Measurements from ENCODE around the gene RCAN2. TPM values are rescaled to one million over a fixed set of nuclear protein-coding genes. Genes with fewer than 3 reads are reported as not detected.

Gene RCAN2
- total RNA-seq, 1 experiment from 2014 or later = not detected

- no peak for TF ChIP-seq CTCF (IDR thresholded peaks at IDR 0.05; ENCODE audit: insufficient read depth in 1 of 2, low read depth in 1 of 2, low read length in 1 of 2, severe bottlenecking in 1 of 2, unreplicated experiment in 1 of 2)
- POLR2A ChIA-PET = no interaction called here
- no peaks in the 10 kb centered on the region for H3K9me3 Mint-ChIP-seq (ENCODE audit: unreplicated experiment)
- no peak overlapping the region for H3K27ac Mint-ChIP-seq (ENCODE audit: unreplicated experiment)
- Histone ChIP-seq H3K4me3 (ENCODE audit: low read depth, low read length) (no peak overlapping the region), H3K36me3 (ENCODE audit: control insufficient read depth, insufficient read depth, low read length) (no peaks in the 10 kb centered on the region), H3K4me1 (no peaks in the 10 kb centered on the region), H3K27me3 (replicated peaks; ENCODE audit: control insufficient read depth, insufficient read depth, low read length) (no peaks in the 10 kb centered on the region), H3K9me3 (no peaks in the 10 kb centered on the region)
- H3K27me3 Mint-ChIP-seq (ENCODE audit: insufficient read depth, unreplicated experiment) = peaks cover 4% of the 10 kb centered on the region
- BruUV-seq (replicated peaks) = no TSS peak
- H3K36me3 Mint-ChIP-seq (ENCODE audit: insufficient read depth, unreplicated experiment) = no peaks in the 10 kb centered on the region
- no peak for DNase-seq
- CTCF ChIA-PET = no interaction called here
- intact Hi-C loops (cut with micrococcal nuclease; ENCODE audit: unreplicated experiment) = no loop called here
- H3K4me3 Mint-ChIP-seq (ENCODE audit: unreplicated experiment) = no peak overlapping the region
- no peaks in the 10 kb centered on the region for H3K4me1 Mint-ChIP-seq (ENCODE audit: low read depth, unreplicated experiment)
Observed at GRCh38 chr6:46350714-46351113, 140.5 kb downstream of the RCAN2 start.

GRCh38 chr6:46347669-46348068, 143.6 kb downstream of the RCAN2 start:
- TF ChIP-seq CTCF (IDR thresholded peaks at IDR 0.05; ENCODE audit: insufficient read depth in 1 of 2, low read depth in 1 of 2, low read length in 1 of 2, severe bottlenecking in 1 of 2, unreplicated experiment in 1 of 2) = no peak

GRCh38 chr6:46340246-46340645, 151.0 kb downstream of the RCAN2 start:
- no peak for TF ChIP-seq CTCF (IDR thresholded peaks at IDR 0.05; ENCODE audit: insufficient read depth in 1 of 2, low read depth in 1 of 2, low read length in 1 of 2, severe bottlenecking in 1 of 2, unreplicated experiment in 1 of 2)
- no peak overlapping the region for H3K4me3 Mint-ChIP-seq (ENCODE audit: unreplicated experiment)
- peaks cover 16% of the 10 kb centered on the region for H3K27me3 Mint-ChIP-seq (ENCODE audit: insufficient read depth, unreplicated experiment)
- DNase-seq = no peak
- no peak overlapping the region for H3K4me3 ChIP-seq (ENCODE audit: low read depth, low read length)
- H3K36me3 ChIP-seq (ENCODE audit: control insufficient read depth, insufficient read depth, low read length) = no peaks in the 10 kb centered on the region
- no peaks in the 10 kb centered on the region for H3K9me3 Mint-ChIP-seq (ENCODE audit: unreplicated experiment)
- intact Hi-C loops (cut with micrococcal nuclease; ENCODE audit: unreplicated experiment) = no loop called here
- ChIA-PET POLR2A (no interaction called here), CTCF (no interaction called here)
- H3K9me3 ChIP-seq = no peaks in the 10 kb centered on the region
- no TSS peak for BruUV-seq (replicated peaks)
- no peaks in the 10 kb centered on the region for H3K4me1 ChIP-seq
- H3K36me3 Mint-ChIP-seq (ENCODE audit: insufficient read depth, unreplicated experiment) = no peaks in the 10 kb centered on the region
- H3K4me1 Mint-ChIP-seq (ENCODE audit: low read depth, unreplicated experiment) = no peaks in the 10 kb centered on the region
- H3K27ac Mint-ChIP-seq (ENCODE audit: unreplicated experiment) = no peak overlapping the region
- H3K27me3 ChIP-seq (replicated peaks; ENCODE audit: control insufficient read depth, insufficient read depth, low read length) = no peaks in the 10 kb centered on the region; the same call in 1 of the 2 replicates

More at GRCh38 chr6:46347669-46348068, 143.6 kb downstream of the RCAN2 start:
- no peaks in the 10 kb centered on the region for H3K4me1 ChIP-seq
- no peak for DNase-seq
- no peaks in the 10 kb centered on the region for H3K9me3 ChIP-seq
- no peaks in the 10 kb centered on the region for H3K27me3 ChIP-seq (replicated peaks; ENCODE audit: control insufficient read depth, insufficient read depth, low read length)
- no peak overlapping the region for H3K4me3 ChIP-seq (ENCODE audit: low read depth, low read length)
- Mint-ChIP-seq H3K4me3 (ENCODE audit: unreplicated experiment) (no peak overlapping the region), H3K27ac (ENCODE audit: unreplicated experiment) (no peak overlapping the region), H3K9me3 (ENCODE audit: unreplicated experiment) (no peaks in the 10 kb centered on the region), H3K36me3 (ENCODE audit: insufficient read depth, unreplicated experiment) (no peaks in the 10 kb centered on the region), H3K27me3 (ENCODE audit: insufficient read depth, unreplicated experiment) (peaks cover 4% of the 10 kb centered on the region), H3K4me1 (ENCODE audit: low read depth, unreplicated experiment) (no peaks in the 10 kb centered on the region)
- CTCF ChIA-PET = no interaction called here
- no TSS peak for BruUV-seq (replicated peaks)
- intact Hi-C loops (cut with micrococcal nuclease; ENCODE audit: unreplicated experiment) = no loop called here
- H3K36me3 ChIP-seq (ENCODE audit: control insufficient read depth, insufficient read depth, low read length) = no peaks in the 10 kb centered on the region
- POLR2A ChIA-PET = no interaction called here

Data from Caco-2 (cell line).